Transverse colon (tissue), 4 donors: ENCODE measurements around the gene PPP3CA. TPM values are rescaled to one million over a fixed set of nuclear protein-coding genes. Genes with fewer than 3 reads are reported as not detected.
A peak's percentile ranks its signal among the peaks of the same experiment; 100 is the strongest.

Experiments
- DNase-seq: peaks from one replicate; pipeline ENCODE4 v3.0.0-alpha.2; 2019
- H3K27ac ChIP-seq, 4 donors: fragments of 200-600 bp; sonication (generic); 2 replicates each; pipeline ENCODE4 v1.5.1; 2016 to 2018; ENCODE audit warnings: inconsistent platforms in 4 of 4
- H3K27me3 ChIP-seq: fragments of 200-600 bp; sonication (generic); 2 replicates; pipeline ENCODE4 v1.5.1; 2017; ENCODE audit warnings: inconsistent platforms
- H3K36me3 ChIP-seq, 4 donors: fragments of 200-600 bp; sonication (generic); 2 replicates each; pipeline ENCODE4 v1.5.1; 2017 to 2019; ENCODE audit warnings: inconsistent platforms in 4 of 4
- H3K4me1 ChIP-seq, 4 donors: fragments of 200-600 bp; sonication (generic); 2 replicates each; pipeline ENCODE4 v1.5.1; 2017 to 2020; ENCODE audit warnings: inconsistent platforms in 4 of 4
- H3K4me3 ChIP-seq, 4 donors: fragments of 200-600 bp; sonication (generic); 1 replicate in 1 of 4; 2 replicates in 3 of 4; pipeline versions ENCODE4 v1.5.1 to v1.6.1; 2017 to 2019; ENCODE audit warnings: inconsistent platforms in 4 of 4
- H3K9me3 ChIP-seq, 2 donors: fragments of 200-600 bp; sonication (generic); 2 replicates each; pipeline ENCODE4 v1.5.1; 2017 to 2019; ENCODE audit warnings: inconsistent platforms in 2 of 2
- EP300 ChIP-seq: sonication (generic); formaldehyde crosslinking; IDR thresholded peaks from one replicate; pipeline ENCODE4 v1.6.1; 2017; ENCODE audit warnings: antibody characterized with exemption, low read depth
- POLR2A ChIP-seq: fragments of 450-650 bp; IDR thresholded peaks from one replicate; pipeline ENCODE4 v1.6.1; 2016; ENCODE audit warnings: antibody characterized with exemption, mild to moderate bottlenecking, moderate library complexity
- POLR2AphosphoS5 ChIP-seq, 3 donors: sonication (generic); formaldehyde crosslinking; IDR thresholded peaks; one replicate each; pipeline ENCODE4 v1.6.1; 2016; ENCODE audit warnings: antibody characterized with exemption in 3 of 3
- WGBS, 2 donors: methylation state at CpG; one replicate each; pipeline ENCODE4 v1.1.5; 2018; ENCODE audit warnings: low coverage in 1 of 2; 5-methylcytosine and 5-hydroxymethylcytosine counted together
- in situ Hi-C, 4 donors: fragments of 200-750 bp; cut with MboI; loops; one replicate each; pipeline versions ENCODE4 v1.15.0 to v1.15.1; 2017; ENCODE audit warnings: low sequenced_read_pairs in 3 of 4, low pct_ligation_motif_present in 1 of 4, low pct_unique_long_range_greater_than_20kb in 1 of 4
- intact Hi-C: fragments of 100-400 bp; cut with DNase I; formaldehyde crosslinking; loops from one replicate; pipeline ENCODE4 v1.15.1; 2023; ENCODE audit warnings: low total_unique reads
- total RNA-seq, 4 donors: library from RNA; depleted of rRNA; stranded (reverse); fragments of >200 nt; gene quantifications; one replicate each; pipeline ENCODE4 v1.1.0, GENCODE V29; 2016
- TF ChIP-seq, protein P1 (sequence below), 5 experiments: fragments of 200-600 bp in 3 of 5; fragments of 450-650 bp in 2 of 5; sonication (generic) in 3 of 5; IDR thresholded peaks; 1 replicate in 2 of 5; 2 replicates in 3 of 5; pipeline ENCODE4 v1.5.1; 2016 to 2017; ENCODE audit warnings: antibody characterized with exemption in 5 of 5, inconsistent platforms in 3 of 5, mild to moderate bottlenecking in 2 of 5, moderate library complexity in 1 of 5

Gene PPP3CA
- total RNA-seq, 4 donors from 2014 or later = 29.2 to 50.7 (median 37.7) TPM

DNA sequence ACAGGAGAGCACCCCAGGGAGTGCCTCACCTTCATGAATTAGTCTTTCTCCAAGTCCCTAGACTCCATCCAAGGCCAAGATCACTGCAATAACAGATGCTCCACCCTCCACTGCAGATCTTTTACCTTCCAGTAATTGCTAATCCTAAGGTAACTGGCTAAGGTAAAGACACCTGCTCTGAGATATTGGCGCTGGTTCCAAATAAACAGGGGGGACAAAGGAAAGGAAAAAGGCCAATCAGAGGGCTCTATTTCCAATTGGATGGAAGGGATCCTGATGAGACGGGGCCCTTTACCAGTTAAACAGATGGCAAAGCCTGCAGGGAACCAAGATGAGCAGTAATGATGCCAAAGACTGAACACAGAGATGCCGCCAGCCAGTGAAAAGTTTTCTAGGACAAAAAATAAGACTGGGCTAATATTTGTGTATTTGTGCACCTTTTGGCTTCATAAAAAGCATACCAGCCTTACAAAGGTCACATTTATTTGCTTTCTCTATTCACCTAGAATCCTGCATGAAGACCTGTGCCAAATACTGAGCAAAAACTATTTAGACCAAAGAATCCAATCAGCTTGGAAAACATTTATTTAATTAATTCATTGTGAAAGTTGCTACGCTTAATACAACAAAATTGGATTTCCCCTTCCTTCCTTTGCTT, 148.5 kb downstream of the PPP3CA start:
- Histone ChIP-seq H3K27ac (no peak overlapping the region), H3K9me3 (no peaks in the 10 kb centered on the region), H3K36me3 (no peaks in the 10 kb centered on the region), H3K4me1 (peaks cover 8 to 42% (median 22%) of the 10 kb centered on the region in 4 donors), H3K4me3 (no peak overlapping the region), H3K27me3 (no peaks in the 10 kb centered on the region)
- no peak for DNase-seq
- 71 to 78% methylated on average over 2 to 4 of the region's 4 CpGs for WGBS, 2 donors
- TF ChIP-seq EP300 (no peak), POLR2A (no peak), POLR2AphosphoS5 (IDR thresholded peaks at IDR 0.05) (no peak)
- TF ChIP-seq, protein P1, sequence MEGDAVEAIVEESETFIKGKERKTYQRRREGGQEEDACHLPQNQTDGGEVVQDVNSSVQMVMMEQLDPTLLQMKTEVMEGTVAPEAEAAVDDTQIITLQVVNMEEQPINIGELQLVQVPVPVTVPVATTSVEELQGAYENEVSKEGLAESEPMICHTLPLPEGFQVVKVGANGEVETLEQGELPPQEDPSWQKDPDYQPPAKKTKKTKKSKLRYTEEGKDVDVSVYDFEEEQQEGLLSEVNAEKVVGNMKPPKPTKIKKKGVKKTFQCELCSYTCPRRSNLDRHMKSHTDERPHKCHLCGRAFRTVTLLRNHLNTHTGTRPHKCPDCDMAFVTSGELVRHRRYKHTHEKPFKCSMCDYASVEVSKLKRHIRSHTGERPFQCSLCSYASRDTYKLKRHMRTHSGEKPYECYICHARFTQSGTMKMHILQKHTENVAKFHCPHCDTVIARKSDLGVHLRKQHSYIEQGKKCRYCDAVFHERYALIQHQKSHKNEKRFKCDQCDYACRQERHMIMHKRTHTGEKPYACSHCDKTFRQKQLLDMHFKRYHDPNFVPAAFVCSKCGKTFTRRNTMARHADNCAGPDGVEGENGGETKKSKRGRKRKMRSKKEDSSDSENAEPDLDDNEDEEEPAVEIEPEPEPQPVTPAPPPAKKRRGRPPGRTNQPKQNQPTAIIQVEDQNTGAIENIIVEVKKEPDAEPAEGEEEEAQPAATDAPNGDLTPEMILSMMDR (IDR thresholded peaks at IDR 0.05) = no peak
- intact Hi-C loops (no loop called here), in situ Hi-C loops (no loop called here)

DNA sequence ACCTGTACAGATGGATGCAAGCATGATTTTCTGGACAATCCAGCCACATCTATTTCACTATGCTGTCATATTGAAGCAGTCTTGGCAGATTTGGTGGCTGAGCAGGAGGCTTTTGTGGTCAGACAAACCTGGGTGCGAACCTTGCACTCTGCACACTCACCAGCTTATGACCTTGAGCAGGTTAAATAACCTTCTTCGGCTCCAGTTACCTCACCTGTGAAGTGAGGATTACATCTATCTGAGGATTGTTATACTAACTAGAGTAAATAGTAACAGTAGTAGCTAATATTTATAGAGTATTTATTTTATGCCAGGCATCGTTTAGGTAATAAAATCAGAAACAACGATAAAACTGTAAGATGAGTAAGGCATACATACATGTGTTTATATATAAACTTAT, 150.0 kb downstream of the PPP3CA start:
- DNase-seq = no peak
- Histone ChIP-seq H3K36me3 (no peaks in the 10 kb centered on the region), H3K27me3 (no peaks in the 10 kb centered on the region), H3K4me3 (no peak overlapping the region), H3K4me1 (peaks cover 11 to 48% (median 23%) of the 10 kb centered on the region in 4 donors), H3K9me3 (no peaks in the 10 kb centered on the region), H3K27ac (no peak overlapping the region)
- no peak for TF ChIP-seq EP300
- TF ChIP-seq POLR2A = no peak
- TF ChIP-seq, protein P1 (IDR thresholded peaks at IDR 0.05) = no peak
- TF ChIP-seq POLR2AphosphoS5 (IDR thresholded peaks at IDR 0.05) = no peak
- intact Hi-C loops (no loop called here), in situ Hi-C loops (no loop called here)
- 71 to 76% methylated on average over 3 to 4 of the region's 4 CpGs for WGBS, 2 donors

DNA sequence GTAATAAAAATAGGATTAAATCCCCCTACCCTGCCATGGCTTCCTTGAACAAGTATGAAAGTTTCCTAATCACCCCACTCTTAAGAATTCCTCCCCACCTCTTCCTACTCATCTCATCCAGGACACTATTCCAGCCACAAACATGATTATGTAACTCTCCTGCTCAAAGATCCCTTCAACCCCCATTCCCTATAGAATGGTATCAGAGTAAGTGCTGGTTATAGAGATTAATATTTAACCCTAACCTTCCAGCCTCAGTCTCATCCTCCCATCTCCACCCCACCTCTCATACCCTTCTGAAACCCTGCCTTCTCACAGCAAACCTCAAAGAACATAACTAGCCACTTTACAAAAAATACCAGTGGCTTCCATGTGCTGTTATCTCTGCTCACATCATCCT, 155.1 kb downstream of the PPP3CA start:
- Histone ChIP-seq H3K27me3 (no peaks in the 10 kb centered on the region), H3K9me3 (no peaks in the 10 kb centered on the region), H3K4me3 (no peak overlapping the region), H3K36me3 (no peaks in the 10 kb centered on the region), H3K4me1 (peaks cover 15 to 35% (median 17%) of the 10 kb centered on the region in 4 donors), H3K27ac (peak overlapping the region; percentile 65 to 66 (median 66))
- TF ChIP-seq EP300 = no peak
- no peak for TF ChIP-seq POLR2A
- TF ChIP-seq POLR2AphosphoS5 (IDR thresholded peaks at IDR 0.05) = no peak
- TF ChIP-seq, protein P1 (IDR thresholded peaks at IDR 0.05) = no peak
- in situ Hi-C loops = no loop called here
- DNase-seq = no peak
- intact Hi-C loops = loop anchor here (5.0 kb wide), 1 partner anchor 155 kb away; the partner anchor contains the start of gene PPP3CA

DNA sequence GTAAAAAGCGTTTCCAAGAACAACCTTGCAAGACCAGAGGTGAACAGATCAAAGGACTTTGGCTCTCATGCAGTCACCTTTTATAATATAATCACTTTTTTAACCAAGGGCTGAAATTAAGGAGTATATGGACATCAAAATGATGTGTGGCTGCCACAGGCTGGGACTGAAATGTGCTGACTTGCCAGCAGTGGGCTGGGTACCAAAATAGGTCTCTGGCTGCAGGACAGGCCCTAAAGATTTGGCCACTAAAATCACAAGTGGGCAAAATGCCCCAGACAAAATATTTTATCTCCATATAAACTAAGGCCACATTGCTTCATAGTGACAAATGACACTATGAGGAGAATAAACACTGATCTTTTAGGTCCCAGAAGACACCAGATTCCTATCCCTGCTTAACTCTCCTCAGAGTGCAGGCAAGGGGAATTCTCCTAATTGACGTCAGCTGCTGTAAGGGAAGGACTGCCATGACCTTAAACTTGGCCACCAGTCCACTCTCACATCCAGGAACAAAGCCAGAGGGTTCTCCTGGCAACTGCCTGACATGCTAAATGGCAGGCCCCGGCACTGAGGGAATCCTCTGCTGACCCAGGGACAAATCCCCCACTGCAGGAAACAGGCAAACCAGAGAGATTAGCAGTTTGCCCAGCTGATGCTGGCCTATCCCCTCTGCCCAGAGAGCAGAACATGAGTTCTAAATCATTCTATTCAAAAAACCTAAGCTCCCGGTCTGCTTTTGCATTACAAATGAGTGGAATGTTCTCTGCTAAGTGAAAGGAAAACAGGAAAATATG, 155.8 kb downstream of the PPP3CA start:
- H3K27me3 ChIP-seq = no peaks in the 10 kb centered on the region
- H3K27ac ChIP-seq = peak overlapping the region; percentile 65 to 66 (median 66)
- H3K9me3 ChIP-seq = no peaks in the 10 kb centered on the region
- 65 to 78% methylated on average over 2 to 4 of the region's 4 CpGs for WGBS, 2 donors
- intact Hi-C loops (loop anchor here (5.0 kb wide), 1 partner anchor 156 kb away; the partner anchor contains the start of gene PPP3CA), in situ Hi-C loops (no loop called here)
- no peaks in the 10 kb centered on the region for H3K36me3 ChIP-seq
- peaks cover 16 to 37% (median 17%) of the 10 kb centered on the region in 4 donors for H3K4me1 ChIP-seq
- TF ChIP-seq POLR2A (no peak), EP300 (peak; percentile 93), POLR2AphosphoS5 (IDR thresholded peaks at IDR 0.05) (peak; percentile 70 to 79 (median 76))
- no peak overlapping the region for H3K4me3 ChIP-seq
- peak; percentile 50 for DNase-seq
